IPS DF 4.7 (cell line): Measurements from ENCODE around the gene SLC22A2.

Experiments
- DNase-seq: peaks from one replicate; pipeline ENCODE4 v3.0.0-alpha.2; 2013; ENCODE audit warnings: low spot score; ENCODE audit errors: extremely low read depth

The SLC22A2 gene

DNA sequence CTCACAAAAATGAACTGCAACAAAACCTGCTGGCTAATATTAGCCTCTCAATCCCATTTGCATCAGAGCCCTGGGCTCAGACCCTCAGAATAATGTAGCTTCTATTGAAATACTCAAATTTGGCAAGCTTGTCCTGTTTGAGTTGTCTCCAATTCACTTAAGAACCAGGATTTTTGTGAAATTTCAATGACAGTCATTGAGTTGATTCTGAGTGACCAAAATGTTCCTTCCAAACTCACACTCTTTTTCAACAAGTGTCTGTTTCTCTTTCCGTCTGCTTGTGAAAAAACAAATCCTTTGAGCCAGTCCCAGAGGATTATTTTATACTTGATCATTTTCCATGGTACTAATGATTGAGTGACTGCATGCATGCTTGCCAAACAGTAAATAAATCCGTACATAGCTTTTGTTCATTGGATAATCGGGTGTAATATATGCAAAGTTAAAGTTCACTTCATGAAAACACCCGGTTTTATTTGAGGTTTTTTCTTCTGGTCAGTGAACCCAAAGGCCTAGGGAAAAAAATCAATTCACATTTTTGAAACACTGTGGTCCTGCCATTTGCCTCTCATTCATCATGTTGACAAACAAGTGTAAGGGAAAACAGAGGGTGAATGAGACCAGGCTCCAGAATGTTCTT, 16.4 kb upstream of the SLC22A2 start:
- no peak for DNase-seq

DNA sequence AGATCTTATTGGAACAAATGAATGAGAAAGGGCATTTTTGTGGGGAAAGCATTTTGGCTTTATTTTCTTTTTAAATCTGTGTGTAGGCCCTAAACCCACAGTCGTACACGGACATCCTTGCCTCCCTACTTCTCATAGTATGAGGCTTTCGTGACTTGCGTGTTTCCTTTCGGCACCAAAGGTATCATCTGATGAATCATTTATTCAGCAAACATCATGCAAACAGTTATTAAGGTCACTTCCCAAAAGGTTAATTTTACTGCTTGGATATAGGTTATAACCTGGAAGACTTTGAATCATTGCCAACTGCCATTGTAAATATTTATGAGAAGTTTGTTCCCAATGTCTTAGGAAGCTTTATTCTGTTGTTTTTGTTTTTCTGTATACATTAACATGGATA, 15.1 kb upstream of the SLC22A2 start:
- no peak for DNase-seq

DNA sequence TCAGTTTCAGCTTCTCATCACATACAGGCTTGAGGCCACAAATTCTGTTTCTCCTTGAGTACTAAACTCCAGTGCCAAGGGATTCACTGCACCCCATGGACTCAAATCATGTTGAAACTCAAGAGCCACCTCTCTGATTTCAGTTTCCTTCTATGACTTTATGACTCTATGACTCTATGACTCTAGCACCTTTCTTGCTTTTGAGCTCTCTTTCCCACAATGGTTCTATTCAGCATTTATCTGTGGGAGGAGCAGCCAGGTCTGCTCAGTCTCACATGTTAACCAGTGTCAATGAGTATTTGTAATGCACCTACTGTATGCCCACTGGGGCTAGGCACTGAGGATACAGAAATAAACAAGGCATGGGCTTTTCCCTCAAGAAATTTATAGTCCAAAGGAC, 14.6 kb upstream of the SLC22A2 start:
- DNase-seq: no peak

DNA sequence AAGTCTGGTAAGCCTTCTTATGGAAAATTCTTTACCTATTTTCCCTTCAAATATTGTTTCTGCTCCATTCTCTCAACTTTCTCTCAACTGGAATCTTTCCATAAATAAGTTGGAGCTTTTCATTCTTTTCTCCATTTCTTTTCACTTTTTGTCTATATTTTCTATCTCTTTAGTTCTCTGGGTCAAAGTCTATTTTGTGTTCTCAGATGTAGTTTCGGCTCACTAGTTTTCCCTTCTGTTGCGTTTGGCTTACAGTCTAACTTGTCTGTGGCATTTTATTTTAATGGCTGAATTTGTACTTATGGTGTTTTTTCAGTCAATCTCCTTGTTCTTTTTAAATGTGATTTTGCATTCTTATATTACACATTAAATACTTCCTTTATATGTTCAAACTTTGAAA, 14.1 kb upstream of the SLC22A2 start:
- no peak for DNase-seq

DNA sequence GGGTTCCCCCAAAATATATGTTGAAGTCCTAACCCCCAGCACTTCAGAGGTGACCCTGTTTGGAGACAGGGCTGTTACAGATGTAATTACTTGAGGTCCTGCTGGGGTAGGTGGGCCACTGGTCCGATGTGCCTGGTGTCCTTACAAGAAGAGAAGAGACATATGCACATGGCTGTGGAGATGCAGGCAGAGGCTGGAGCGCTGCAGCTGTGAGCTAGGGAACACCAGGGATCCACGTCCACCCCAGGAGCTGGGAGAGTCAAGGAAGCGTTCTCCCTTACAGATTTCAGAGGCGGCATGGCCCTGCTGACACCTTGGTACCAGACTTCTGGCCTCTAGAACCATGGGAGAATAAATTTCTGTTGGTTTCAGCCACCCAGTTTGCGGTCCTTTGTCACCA, 11.7 kb upstream of the SLC22A2 start:
- DNase-seq: no peak

DNA sequence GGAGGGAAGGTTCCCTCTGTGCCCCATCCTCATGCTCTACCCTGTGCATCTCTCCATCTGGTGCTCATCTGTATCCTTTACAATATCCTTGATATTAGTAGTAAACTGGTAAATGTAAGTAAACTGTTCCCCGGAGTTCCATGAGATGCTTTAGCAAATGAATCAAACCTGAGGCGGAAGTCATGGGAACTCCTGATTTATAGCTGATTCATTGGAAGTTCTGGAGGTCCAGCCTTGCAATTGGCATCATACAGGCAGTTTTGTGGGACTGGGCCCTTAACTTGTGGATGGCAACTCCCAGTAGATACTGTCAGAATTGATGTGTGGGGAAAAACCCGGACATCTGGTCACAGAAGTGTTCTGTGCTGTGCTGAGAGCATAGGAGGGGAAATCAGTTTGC, 11.2 kb upstream of the SLC22A2 start:
- DNase-seq: no peak

DNA sequence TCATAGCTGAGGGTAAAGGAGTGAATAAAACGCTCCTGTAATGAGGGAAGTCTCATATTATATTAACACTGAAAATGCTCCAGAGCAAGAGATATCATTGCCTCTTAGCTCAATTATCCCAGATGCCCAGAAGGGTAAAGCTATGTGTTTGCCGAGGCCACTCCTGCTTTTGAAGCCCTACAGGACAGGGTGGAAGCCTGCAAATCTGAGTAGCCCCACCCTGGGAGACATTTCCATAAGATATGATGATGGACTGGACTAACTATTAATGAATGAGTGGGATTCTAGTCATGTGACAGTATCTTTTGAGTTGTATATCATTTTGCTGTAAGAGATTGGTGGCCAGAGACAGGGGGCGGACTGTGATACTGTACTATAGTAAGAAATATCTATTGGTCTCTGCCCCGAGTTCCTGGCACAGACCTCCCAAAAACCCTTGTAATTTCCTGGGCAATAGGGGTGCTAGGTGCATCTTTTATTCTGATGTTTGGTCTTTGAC, 10.5 kb upstream of the SLC22A2 start:
- DNase-seq: no peak

DNA sequence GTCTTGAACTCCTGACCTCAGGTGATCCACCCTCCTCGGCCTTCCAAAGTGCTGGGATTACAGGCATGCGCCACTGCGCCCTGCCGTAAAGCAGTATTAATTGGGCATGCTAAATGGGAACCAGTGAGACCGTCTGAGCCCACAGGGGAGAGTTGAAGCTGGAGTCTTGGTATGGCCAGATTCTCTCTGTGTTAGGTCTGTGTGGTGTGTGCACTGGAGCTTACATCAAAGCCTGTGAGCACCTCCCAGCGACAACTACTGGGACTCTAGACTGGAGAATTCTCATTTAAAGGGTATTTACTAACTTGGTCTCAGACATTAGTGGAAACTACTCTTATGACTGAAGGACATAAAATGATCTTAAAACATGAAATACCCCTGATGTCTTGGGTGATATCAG, 8.5 kb upstream of the SLC22A2 start:
- no peak for DNase-seq

DNA sequence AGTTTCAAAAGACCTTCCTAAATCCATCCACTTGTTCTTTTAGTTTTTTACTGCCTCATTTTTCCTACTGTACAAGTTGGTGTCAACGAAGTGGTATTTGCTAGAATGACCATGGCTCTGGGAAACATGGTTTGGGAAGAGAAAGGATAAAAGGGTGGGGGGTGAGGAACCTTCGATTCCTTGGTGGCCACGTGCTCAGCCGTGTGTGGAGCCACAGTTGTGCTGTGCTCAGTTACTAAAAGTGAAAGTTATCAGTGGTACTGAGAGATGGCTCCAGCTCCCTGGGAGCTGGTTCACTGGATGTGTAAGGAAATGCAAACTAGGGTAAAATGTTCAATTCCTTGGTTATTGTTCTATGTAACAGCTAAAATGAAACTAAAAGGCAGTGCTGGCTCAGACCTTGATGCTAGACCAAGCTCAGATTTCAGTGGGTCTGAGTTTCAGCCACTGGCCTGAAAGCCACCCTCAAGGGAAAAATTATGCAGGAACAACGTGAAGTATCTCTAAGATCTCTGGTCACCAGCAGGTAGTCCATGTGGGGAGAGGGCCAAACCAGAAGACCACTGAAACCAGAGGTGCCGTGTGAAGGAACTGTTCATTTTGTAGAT, 7.4 kb upstream of the SLC22A2 start:
- DNase-seq: no peak

DNA sequence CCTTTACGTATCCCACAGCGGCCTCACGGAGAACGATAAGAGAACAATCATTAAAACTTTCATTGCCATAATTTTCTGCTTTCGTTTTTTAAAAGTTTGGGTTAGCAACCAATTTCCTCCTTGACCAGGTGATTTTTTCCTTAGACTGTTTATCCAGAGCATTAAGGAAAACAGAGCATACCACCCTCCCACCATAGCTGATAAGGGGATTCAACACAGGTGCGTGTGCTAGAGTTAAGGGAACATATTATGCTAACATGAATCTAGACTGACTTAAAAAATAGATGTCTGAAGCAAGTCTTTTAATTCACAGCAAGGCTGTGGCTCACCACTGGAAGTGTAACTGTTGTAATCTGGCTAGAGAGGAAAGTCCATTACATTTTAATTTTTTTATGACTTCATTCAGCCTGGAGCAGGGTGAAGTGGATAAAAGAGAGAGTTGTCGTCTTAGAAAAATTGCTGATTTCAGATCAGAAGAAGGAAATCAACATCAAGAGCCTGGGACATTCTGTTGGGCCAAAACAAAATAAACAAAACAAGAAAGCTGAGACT, 5.5 kb upstream of the SLC22A2 start:
- no peak for DNase-seq

DNA sequence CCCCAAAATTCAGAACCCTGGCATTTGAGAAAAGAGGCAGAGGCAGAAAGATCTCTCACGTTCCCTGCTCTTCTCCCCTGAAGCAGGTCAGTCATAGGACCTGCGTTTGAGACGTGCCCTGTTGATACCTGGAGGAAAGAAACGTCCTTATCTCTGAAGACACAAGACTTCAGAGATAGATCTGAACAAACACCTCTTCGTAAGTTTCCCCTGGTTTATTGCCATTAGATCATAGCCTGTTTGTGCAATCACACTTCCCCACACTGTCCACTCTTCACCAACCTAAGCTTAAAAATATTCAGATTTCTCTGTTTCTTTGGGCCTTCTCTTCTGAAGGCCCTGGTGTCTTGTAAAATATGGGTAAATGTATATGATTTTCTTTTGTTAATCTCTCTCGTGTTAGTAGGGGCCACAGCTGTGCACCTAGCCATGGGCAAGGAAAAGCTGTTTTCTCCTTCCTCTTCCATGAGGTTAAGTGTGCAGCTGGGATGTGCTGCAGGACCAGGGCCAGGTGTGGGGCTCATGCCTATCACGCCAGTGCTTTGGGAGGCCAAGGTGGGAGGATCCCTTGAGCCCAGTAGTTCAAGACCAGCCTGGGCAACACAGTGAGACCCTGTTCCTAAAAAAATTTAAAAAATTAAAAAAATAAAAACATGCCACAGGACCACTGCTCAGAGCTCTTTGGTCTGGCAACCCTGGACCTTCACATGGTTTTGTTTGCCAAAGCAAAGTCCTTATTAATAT, 4.7 kb upstream of the SLC22A2 start:
- DNase-seq: no peak

DNA sequence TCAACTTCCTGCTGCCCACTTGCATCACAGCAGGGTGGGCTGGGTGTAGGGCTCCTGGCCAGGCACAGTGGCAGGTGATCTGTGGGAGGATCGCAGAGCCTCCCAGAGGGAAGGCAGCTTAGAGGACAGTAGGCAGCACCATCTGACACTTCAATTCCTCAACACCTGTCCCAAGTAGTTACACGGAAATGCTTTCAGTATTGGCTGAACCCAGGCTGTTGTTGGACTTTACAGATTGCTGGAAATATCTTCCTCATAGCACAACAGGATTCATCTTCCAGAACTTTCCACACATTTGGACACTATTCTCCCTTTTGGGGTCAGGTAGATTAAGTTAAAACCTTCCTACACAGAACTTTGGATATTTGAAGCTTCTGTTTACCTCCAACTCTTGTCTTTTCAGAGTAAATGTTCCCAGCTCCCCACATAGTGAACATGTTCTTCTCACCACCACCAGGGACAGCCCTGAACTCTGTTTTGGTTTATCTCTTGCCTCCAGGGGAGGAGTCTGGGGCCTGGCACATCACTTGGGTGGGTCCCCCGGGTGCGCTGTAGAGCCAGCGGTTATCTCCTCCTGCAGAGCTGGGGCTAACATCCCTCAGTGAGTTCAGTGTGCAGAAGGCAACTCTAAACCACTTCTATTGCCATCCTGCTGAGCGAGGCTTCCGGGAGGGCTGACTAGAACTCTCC, 3.5 kb upstream of the SLC22A2 start:
- no peak for DNase-seq

DNA sequence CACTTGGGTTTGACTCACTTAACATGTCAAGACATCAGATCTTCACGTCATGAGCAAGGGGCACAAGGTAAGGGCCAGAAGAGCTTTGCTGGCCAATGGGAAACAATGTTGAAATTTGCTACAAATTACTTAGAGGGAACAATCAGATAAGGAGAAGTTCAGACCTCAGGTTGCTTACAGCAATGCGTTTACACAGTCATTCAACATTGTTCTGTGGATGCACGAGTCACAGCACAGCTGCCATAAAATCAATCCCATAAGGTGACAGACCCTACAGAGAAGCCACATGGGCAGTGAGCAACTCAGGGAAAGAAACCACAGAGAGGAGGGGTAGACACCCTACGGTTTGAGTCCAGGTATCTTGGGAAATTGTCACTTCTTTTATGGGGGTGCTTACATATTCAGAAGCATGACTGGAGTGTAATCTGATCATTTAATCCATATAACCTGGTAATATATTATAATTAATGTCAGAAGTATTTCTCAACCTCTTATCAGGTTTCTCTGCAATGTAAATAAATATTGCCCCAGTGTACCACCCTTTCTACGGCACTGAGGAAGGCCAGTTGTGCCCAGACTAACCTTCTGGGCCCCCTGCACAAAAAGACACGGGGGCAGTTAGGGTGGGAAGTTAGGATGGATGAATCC, 2.3 kb upstream of the SLC22A2 start:
- DNase-seq: no peak

DNA sequence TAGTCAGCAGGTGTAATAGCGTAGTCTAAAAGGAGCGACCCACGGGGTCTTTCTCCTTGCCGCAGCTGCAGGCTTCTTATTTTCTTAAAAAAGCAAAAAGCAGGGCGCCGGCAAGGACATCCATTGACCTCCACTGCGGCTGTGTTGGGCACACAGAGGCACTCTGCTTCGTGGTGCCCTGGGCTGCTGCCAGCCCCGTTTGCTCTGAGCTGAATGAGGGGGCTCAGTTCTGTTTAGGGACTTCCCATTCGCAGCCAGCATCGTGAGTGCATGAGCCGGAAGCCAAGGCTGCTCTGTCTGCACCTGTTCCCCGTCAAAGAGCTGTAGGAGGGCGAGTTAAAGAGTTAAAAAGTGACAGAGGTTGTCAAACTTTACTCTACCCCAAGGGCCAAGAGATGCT, 1.7 kb upstream of the SLC22A2 start:
- no peak for DNase-seq

DNA sequence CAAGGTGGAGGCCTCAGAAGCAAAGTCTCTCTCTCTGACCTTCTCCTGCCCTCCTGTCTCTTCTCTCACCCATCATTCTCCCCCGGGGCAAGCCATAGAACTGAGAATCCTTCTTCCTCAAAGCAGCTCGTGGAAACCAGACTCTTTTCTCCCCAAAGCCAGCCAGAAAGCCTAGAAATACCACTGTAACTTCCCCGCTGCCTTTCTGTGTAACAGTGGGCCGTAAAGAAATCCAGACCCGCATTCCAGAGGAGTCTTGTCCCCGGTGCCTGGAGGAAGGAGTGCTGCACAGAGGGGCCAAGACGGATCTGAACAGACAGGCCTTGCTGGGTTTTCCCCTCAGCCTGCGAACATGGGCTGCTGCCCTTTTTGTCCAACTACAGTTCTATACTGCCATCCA, 977 bp upstream of the SLC22A2 start:
- DNase-seq: no peak

DNA sequence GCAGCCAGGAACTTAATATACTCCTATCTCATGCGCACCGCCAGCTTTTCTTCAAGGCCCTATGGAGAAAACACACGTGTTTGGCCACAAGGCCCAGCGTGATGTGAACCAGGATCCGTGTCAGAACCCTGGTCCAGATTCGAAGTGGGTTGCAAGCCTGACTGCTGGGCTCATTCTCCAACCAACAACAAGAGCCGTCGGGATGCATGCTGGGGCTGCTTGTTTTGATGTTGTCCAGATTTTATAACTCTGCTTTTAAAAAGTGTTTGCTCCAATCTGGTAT, 463 bp upstream of the SLC22A2 start:
- DNase-seq: no peak

DNA sequence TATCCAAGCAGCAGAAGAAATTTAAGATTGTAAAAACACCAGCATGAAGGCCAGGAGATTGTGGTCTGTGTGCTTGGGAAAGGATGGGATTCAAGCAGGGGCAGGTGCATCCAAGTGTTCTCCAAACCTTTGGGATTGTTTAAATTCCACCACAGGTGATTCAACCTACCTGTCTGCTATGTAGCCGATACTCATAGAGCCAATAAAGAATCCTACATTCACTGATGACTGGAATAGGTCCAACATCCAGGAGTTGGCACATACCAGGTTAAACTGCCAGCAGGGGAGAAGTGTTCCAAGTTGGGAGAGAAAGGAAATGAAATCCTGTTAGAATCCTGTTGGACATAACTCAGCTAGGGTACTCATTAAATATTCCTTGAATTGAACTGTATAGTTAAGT, 2.2 kb downstream of the SLC22A2 start:
- no peak for DNase-seq

DNA sequence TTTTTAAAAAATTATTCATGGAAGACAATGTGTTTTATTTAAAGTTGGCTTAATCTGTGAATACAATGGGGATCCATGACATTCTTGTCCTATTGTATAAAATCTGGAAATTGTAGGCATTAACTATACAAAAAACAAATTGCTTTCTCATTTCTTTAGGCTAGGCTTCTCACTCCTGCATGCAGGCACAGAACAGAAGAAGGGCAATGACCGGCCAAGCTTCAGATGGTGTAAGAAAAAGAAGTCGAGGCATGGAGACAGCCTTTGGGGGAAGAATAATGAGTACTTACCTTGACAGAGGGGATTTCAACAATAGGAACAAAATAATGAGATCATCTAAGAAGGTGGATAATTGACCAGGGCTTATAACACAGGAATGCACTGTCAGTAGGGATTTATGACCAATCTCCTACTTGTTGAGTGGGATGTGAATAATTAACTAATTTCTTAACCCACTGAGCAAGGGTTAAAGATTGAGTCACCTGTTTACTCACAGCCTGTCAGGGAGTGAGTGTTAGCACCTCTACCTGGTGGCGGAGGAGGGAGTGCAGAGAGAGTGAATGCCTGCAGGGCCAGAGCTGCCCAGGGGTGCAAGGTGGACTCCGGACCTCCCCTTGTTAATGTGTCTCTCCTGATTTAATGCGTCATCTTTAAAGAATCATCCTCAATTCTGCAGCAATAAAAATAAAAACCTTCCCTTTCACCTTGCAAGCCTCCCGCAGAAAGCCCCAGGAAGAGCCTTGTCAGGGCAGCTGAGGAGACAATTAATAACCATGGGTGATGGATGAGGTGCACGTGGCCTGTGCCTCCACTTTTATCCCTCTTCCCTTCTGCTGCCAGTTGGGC, 3.9 kb downstream of the SLC22A2 start:
- no peak for DNase-seq

DNA sequence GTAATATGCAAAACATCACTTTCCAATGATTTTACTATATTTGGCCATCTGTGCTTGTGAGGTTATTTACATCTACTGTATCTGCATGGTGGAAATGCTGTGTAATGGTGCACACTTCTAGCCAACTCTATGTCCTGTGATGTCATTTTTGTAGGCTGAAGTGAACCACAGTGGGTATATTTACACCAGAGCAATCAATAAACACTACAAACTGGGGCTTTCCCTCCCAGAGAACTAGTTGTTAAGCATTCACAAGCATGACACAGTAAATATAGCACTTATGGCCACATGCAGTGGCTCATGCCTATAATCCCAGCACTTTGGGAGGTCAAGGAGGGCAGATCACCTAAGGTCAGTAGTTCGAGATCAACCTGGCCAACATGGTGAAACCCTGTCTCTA, 4.9 kb downstream of the SLC22A2 start:
- no peak for DNase-seq

DNA sequence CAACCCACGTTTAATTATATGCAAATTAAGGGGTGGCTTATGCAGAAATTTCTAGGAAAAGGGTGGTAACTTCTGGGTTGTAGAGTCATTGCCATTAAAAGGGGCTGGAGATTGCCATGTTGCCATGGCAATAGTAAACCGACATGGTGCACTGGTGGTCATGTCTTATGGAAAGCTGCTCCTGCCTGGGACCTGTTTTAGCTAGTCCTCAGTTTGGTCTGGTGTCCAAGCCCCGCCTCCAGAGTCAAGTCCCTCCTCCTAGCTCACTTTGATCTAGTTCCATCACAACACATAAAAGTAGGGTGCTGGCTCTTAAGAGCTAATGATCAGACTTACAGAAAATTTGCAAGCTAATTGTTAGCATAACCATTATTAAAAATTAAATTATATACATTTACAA, 5.3 kb downstream of the SLC22A2 start:
- DNase-seq: no peak
